KOPT-K1 (cell line): ENCODE results near the gene IDH1.
A peak's percentile ranks its signal among the peaks of the same experiment; 100 is the strongest.
"Not testable (repeated sequence)": the region's sequence is repeated elsewhere in the genome, so short reads cannot be mapped to it uniquely, and the experiment has no call there.

Experiments used
- H3K27ac ChIP-seq: fragments of 200-600 bp; sonication (generic); 2 replicates; pipeline ENCODE4 v1.5.1; 2016; ENCODE audit warnings: antibody characterized with exemption, mild to moderate bottlenecking, low read depth, low read length; ENCODE audit not compliant: poor library complexity, severe bottlenecking
- H3K36me3 ChIP-seq: fragments of 200-600 bp; sonication (generic); 2 replicates; pipeline ENCODE4 v1.5.1; 2017; ENCODE audit warnings: antibody characterized with exemption, mild to moderate bottlenecking, low read length, moderate library complexity; ENCODE audit not compliant: insufficient read depth
- H3K9me3 ChIP-seq: fragments of 200-600 bp; sonication (generic); 2 replicates; pipeline ENCODE4 v1.5.1; 2017; ENCODE audit warnings: antibody characterized with exemption, low read length, mild to moderate bottlenecking; ENCODE audit not compliant: insufficient read depth, poor library complexity, severe bottlenecking

IDH1 gene

DNA sequence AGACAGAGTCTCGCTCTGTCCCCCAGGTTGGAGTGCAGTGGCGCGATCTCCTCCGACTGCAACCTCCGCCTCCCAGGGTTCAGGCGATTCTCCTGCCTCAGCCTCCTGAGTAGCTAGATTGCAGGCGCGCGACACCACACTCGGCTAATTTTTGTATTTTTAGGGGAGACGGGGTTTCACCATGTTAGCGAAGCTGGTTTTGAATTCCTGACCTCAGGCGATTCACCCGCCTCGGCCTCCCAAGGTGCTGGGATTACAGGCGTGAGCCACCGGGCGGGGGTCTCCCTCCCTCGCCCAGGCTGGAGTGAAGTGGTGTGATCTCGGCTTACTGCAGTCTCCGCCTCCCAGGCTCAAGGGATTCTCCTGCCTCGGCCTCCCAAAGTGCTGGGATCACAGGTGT lies 12.7 kb upstream of the IDH1 start:
- peaks cover 20% of the 10 kb centered on the region for H3K36me3 ChIP-seq
- not testable (repeated sequence) for H3K9me3 ChIP-seq
- peak overlapping the region; percentile 97 for H3K27ac ChIP-seq

DNA sequence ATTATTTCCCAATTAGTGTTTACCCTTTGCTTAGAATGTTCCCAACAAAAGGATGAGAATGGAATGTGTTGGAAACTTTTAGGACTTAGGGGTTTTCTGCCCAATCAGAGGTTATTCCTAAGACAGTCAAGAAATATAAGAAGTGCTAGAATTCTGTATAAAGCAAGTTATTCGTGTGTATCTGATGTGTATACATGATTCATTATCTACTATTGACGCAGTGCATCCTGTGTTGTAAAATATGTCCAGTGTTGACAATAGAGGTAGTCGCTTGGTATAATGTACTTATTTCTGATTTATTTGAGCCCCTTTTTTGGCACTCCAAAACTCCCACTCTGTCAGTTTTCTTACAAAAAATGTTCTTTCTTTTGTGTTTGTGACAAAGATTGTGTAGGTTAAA lies 12.1 kb upstream of the IDH1 start:
- no peaks in the 10 kb centered on the region for H3K9me3 ChIP-seq
- H3K36me3 ChIP-seq = peaks cover 15% of the 10 kb centered on the region
- peak overlapping the region; percentile 97 for H3K27ac ChIP-seq

DNA sequence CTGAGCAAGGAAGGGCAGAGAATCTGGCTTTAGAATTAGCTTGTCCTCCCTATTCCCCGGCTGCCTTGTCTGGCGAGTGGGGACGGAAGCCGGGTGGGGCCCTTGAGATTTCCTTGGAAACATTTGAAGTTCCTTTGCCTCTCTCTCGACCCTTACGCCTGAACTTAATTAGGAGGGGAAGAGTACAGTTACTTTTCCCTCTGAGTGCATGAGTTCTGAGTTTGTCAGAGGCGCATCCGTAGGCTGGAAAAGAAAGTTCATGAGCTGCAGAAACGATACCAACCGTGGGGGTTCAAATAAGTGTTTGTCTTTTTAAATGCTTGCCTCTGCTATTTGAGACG lies 11.7 kb upstream of the IDH1 start:
- Histone ChIP-seq H3K9me3 (no peaks in the 10 kb centered on the region), H3K36me3 (peaks cover 11% of the 10 kb centered on the region), H3K27ac (peak overlapping the region; percentile 97)

DNA sequence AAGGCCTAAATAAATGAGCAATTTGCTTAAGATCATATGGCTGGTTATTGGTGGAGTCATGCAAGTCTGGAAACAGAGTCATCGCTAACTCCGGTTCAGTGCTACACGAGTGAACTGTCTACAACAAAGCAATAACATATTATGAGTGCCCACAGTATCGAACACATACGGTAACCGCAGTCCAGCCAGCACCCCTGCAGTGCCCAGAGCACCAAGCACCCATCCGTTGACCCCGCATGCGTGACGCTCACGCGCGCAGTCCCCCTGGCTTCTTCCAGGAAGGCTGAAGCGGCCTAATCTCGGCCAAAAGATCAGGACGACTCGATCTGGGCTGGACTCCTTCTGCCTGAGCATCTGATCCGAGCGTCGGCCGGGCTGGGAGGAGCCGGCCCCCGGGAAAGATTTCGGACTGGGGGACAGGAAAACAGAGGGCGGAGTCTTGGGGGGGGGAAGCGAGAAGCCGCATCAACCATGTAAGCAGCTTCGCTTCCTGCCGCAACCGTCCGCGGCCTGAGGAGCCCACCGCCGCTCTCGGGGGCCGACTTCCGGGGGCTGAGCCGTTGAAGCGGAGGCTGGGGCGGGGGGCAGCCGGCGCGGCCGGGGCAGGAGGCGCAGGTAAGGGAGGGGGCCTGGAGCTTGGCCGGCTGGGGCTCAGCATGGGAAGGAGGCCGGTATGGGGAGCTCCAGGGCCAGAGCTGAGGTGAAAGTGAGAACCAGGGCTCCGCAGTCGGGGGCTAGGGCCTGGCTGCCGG lies 11.1 kb upstream of the IDH1 start, which contains the start of gene PIKFYVE:
Gene PIKFYVE (plus strand): TSS at position 455 of the 752 bp plus-strand sequence. CDS start 5,265 bp downstream, outside the sequence.
- peak within 1 kb of the TSS; percentile 97 for H3K27ac ChIP-seq
- H3K36me3 ChIP-seq = peaks cover 7% of the 10 kb centered on the region
- no peaks in the 10 kb centered on the region for H3K9me3 ChIP-seq

DNA sequence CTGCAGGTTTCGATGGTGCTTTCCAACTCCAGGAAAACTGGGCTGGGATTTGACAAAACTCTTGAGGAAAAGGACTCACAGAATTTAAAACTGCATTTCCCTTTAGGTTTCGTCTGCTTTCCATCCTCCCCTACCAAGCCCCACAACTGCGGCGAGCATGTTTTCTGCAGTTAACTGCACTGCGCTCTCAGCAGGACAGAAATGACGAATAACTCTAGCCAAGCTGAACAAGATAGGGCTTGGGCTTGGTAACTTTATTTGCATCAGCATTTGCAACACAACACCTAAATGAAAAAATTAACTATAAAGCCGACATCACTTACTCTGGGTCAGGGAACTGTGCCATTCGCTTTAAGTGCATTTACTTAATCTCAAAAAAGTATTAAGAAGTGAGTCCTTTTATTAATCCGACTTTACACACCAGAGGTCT lies 10.5 kb upstream of the IDH1 start:
- peak overlapping the region; percentile 97 for H3K27ac ChIP-seq
- H3K36me3 ChIP-seq = peaks cover 7% of the 10 kb centered on the region
- H3K9me3 ChIP-seq = no peaks in the 10 kb centered on the region

DNA sequence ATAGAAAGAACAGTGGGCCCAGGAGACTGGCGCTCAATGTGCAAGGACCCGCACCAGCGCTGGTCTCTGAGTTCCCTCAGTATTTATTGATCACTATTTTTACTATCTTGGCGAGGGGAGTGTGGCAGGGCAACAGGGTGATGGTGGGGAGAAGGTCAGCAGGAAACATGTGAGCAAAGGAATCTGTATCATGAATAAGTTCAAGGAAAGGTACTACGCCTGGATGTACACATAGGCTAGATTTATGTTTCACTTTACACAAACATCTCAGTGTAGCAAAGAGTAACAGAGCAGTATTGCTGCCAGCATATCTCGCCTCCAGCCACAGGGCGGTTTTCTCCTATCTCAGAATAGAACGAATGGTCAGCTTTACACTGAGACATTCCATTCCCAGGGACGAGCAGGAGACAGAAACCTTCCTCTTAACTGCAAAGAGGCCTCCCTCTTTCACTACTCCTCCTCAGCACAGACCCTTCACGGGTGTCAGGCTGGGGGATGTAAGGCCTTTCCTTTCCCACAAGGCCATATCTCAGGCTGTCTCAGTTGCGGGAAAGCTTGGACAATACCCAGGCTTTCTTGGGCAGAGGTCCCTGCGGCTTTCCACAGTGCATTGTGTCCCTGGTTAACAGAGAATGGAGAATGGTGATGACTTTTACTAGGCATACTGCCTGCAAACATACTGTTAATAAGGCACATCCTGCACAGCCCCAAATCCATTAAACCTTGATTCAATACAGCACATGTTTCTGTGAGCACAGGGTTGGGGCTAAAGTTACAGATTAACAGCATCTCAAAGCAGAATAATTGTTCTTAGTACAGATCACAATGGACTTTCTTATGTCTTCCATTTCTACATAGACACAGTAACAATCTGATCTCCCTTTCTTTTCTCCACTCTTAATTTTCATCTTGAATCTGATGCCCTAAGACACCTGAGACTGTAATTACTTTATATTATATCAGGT lies 2.3 kb upstream of the IDH1 start:
- H3K9me3 ChIP-seq, H3K27ac ChIP-seq: not testable (repeated sequence)
- peaks cover 15% of the 10 kb centered on the region for H3K36me3 ChIP-seq

DNA sequence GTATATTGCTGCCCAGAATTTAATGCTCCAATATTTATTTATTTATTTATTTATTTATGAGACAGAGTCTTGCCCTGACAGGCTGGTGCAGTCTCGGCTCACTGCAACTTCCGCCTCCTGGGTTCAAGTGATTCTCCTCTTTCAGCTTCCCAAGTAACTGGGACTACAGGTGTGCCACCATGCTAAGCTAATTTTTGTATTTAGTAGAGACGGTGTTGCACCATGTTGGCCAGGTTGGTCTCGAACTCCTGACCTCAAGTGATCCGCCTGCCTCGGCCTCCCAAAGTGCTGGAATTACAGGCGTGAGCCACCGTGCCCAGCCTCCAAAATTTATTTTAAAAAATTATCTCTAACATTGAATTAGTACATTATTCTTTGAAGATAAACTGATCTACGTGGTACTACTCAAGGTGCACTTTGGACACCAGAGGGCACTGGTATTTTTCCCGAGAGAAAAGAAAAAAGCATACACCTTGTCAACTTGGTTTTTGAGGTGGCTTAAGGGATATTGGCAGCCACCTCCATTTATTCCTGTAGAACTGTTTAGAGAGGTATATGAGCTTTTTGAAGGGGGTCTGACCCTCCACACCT lies 1.4 kb upstream of the IDH1 start:
- Histone ChIP-seq H3K36me3 (peaks cover 24% of the 10 kb centered on the region), H3K9me3 (no peaks in the 10 kb centered on the region), H3K27ac (no peak overlapping the region)

DNA sequence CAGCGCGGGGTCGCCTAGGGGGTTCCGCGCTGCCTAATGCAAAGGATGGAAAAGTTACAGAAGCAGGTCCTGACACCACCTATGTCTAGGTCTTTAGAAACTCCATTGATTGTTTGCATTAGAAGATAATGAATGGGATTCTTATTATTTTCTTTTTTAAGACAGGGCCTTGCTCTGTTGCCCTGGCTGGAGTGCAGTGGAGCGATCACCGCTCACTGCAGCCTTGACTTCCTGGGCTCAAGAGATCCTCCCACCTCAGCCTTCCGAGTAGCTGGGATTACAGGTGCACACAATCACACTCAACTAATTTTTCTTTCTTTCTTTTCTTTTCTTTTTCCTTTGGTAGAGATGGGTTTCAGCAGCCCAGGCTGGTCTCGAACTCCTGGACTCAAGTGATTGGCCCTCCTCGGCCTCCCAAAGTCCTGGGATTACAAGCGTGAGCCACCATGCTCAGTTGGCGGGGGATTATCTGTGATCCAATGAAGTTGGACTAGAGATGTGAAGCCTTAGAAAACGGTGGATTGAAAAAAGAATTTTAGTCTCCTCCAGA lies 761 bp upstream of the IDH1 start:
- no peaks in the 10 kb centered on the region for H3K9me3 ChIP-seq
- peaks cover 30% of the 10 kb centered on the region for H3K36me3 ChIP-seq
- peak overlapping the region; percentile 64 for H3K27ac ChIP-seq

DNA sequence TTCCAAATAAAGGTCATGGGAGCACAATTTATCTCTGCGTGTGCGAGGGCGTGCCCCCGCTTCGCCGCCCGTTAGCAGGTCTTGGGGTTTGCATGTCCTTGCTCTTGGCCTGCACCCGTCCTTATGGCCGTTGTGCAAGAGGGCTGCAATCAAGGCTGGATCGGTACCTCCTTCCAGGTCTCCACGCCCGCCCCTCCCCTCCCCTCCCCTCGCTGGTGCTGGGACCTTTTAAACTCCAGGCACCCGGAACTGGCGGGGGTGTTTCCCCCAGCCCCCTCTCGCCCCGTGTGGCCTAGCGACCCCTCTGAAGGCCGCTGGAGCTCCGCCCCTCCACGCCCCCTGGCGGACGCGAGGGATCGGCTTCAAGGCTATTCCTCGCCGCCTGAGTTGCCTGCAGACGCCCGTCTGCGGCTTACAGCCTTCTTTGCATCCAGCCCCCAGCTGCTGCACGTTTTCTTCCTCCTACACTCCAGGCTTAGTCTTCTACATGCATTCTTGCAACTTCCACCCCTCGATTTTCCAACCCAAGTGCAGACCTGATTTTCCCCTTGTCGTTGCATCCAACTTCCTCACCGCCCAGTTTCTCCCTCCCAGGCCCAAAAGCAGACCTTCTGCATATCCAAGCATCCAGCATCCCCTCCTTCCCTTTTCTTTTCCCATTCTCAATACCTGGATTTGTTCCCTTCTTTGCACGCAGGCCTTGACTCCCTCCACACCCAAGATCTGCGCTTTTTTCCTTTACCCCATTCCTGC lies 577 bp downstream of the IDH1 start:
- Histone ChIP-seq H3K36me3 (peaks cover 44% of the 10 kb centered on the region), H3K27ac (peak overlapping the region; percentile 64), H3K9me3 (no peaks in the 10 kb centered on the region)

DNA sequence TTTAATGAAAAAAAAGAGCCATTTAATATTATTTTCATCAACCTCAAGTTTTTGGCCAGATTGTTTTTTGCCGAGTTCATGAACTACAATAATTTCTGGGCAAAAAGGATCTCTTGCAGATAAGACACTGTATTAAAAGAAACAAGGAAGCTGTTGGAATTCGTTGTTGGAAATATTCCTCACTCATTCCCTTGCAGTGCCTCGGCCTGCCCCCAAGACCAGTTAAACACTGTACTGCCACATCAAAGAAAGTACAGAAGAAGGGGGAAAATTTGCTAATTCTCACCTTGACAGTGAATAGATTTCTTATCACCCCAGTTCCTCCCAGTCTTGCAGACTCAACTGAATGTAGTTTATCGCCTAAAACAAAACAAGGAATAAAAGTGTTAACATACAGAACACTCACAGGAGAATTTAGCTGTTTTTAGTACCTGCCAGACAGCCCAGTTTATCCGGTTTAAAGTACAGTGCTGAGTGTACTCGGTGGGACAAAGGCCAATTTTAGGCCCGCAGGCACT lies 1.2 kb downstream of the IDH1 start:
- Histone ChIP-seq H3K9me3 (no peaks in the 10 kb centered on the region), H3K27ac (peak overlapping the region; percentile 64), H3K36me3 (peaks cover 50% of the 10 kb centered on the region)

DNA sequence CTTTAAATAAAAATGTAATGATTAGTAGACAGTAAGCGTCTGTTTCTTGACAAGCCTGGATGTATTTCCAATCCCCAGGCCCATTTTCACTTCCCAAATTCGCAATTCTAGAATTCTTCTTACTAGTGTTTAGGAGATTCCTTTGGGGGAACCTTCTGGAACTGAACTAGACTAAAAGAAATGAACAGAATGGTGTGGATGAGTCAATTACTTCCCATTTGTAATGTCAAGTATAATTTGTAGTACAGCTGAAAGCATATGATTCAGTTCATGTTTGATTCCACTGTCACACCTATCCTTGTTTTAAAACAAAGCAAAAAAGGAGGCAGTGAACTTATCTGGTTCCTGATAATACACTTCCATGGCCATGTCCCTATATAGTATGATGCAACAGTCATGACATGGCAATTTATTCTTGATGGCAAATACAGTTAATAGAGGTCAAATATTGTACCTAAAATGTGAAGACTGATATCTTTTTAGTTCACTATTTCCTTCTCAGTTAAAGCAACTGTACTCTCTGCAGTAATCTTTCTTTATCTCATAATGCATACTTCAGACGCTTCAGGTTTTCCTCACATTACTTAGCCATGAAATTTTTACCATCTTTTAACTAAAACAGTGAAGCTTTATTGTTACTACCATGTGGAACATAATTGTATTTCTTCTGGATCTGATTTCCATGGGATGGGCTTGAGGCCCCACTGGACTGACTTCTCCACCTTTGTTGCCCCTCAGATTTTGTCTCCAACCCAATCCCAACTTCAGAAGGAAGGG lies 2.0 kb downstream of the IDH1 start:
- Histone ChIP-seq H3K9me3 (no peaks in the 10 kb centered on the region), H3K27ac (no peak overlapping the region), H3K36me3 (peaks cover 58% of the 10 kb centered on the region)

DNA sequence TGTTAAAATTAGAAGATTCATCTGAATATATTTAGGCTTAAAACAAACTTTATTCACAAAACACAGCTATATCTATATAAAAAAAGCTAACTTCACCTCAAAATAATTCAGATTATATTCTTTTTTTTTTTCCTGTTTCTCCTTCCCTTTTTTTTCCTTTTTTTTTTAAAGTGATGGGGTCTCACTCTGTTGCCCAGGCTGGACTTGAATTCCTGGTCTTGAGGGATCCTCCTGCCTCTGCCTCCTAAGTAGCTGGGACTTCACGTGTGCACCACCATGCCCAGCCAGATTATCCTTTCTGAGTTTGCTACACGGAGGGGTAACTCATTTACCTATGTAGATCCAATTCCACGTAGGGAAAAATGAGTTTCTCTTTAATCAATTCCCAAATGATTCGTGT lies 3.8 kb downstream of the IDH1 start:
- no peak overlapping the region for H3K27ac ChIP-seq
- H3K9me3 ChIP-seq = no peaks in the 10 kb centered on the region
- peaks cover 76% of the 10 kb centered on the region for H3K36me3 ChIP-seq

DNA sequence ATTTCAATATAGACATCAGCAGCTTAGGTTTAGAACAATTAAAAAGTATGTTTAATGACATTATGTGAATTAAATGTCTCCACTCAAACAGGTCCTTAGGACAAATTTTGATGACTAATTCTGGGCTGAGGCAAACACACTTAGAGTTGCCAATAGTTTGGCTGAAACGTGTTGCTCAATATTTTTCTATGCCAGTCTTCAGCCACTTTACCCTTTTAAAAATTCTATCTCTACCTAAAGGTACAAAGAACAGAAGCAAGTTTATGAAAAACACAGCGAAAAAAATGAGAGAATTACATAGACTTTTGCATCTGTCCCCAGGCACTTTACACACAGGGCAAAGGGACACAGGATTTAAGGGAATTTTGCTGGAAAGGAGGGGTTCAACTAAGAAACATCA lies 4.5 kb downstream of the IDH1 start:
- H3K9me3 ChIP-seq = no peaks in the 10 kb centered on the region
- H3K36me3 ChIP-seq = peaks cover 83% of the 10 kb centered on the region
- no peak overlapping the region for H3K27ac ChIP-seq

DNA sequence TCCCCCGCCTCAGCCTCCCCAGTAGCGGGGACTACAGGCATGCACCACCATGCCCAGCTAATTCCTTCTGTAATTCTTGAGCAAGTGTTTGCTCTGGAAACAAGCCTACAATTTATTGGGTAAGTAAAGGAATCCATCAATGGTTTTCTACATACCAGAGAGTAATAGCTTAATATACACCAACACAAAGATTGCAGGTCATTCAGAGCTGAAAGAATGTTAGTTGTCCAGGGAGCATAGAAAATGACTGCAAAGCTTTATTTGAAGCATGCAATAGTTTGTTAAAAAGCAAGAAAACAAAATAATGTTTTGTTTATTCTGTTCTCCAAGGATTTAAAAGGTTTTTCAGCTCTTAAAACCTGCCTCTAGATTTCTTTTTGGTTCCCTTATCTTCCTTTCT lies 5.6 kb downstream of the IDH1 start:
- no peak overlapping the region for H3K27ac ChIP-seq
- H3K36me3 ChIP-seq = peaks cover 94% of the 10 kb centered on the region
- no peaks in the 10 kb centered on the region for H3K9me3 ChIP-seq
